ENCODE data around the gene CXCR6. TPM values are rescaled to one million over a fixed set of nuclear protein-coding genes. Genes with fewer than 3 reads are reported as not detected.

CXCR6 gene
- total and polyA plus RNA-seq, 2 experiments from 2014 or later = 0.10 TPM; not detected in 1

DNA sequence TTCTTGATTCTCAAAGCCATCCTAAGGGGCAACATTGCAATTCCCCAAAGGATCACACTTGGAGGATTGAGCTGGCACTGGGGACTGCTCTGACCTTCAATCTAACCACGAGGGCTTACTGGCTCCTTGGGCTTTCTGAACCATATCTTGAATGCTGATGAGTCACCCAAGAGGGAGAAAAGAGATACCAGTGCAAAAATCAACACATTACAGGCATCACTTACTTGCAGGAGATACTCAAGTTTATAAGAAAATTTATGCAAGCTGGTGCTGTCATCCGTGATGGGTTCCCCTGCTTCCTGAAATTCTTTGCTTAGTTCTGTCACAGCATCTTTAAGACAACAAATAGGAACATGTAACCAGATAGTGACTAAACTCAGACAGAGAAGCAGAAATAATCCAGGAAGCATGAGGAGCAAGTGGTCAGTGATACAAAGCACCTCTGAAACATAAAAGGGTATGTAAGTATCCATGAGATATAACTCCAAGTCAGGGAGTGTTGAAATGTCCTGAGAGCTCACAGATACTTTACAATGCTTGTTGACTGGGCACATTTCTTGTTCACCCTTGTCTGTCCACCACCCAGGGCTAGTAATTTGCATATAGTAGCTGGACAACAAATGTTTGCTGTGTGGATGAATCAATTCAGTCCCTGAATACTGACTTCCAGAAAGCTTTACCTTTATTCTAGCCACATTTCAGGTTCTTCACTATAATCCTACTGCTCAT, 38.2 kb downstream of the CXCR6 start (continued):
- TF ChIP-seq, protein P1, sequence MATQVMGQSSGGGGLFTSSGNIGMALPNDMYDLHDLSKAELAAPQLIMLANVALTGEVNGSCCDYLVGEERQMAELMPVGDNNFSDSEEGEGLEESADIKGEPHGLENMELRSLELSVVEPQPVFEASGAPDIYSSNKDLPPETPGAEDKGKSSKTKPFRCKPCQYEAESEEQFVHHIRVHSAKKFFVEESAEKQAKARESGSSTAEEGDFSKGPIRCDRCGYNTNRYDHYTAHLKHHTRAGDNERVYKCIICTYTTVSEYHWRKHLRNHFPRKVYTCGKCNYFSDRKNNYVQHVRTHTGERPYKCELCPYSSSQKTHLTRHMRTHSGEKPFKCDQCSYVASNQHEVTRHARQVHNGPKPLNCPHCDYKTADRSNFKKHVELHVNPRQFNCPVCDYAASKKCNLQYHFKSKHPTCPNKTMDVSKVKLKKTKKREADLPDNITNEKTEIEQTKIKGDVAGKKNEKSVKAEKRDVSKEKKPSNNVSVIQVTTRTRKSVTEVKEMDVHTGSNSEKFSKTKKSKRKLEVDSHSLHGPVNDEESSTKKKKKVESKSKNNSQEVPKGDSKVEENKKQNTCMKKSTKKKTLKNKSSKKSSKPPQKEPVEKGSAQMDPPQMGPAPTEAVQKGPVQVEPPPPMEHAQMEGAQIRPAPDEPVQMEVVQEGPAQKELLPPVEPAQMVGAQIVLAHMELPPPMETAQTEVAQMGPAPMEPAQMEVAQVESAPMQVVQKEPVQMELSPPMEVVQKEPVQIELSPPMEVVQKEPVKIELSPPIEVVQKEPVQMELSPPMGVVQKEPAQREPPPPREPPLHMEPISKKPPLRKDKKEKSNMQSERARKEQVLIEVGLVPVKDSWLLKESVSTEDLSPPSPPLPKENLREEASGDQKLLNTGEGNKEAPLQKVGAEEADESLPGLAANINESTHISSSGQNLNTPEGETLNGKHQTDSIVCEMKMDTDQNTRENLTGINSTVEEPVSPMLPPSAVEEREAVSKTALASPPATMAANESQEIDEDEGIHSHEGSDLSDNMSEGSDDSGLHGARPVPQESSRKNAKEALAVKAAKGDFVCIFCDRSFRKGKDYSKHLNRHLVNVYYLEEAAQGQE (IDR thresholded peaks at IDR 0.05; ENCODE audit: unreplicated experiment) = no peak
- no peak for TF ChIP-seq JUNB (IDR thresholded peaks at IDR 0.05; ENCODE audit: unreplicated experiment)
- TF ChIP-seq ZNF331 (CRISPR knock-in tag; IDR thresholded peaks at IDR 0.05; ENCODE audit: low read depth) = no peak

DNA sequence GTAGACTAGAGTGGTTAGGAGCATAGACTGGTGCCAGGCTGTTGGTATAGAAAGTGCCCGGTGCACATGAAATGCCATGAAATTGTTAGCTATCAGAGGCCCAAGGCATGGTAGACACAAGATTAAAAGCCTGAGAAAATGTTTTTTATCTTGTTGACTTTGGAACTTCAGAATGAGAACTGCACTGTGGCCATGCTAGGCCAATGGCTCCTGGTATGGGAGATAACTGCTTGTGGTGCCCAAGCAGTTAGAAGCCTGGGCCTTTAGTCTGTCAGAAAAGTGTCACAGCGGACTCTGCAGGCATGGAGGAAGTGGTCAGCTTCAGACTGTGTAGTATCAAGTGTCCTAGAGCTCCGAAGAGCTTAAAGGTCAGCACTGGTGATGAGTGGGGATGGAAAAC, 40.5 kb downstream of the CXCR6 start:
- Histone ChIP-seq H3K27ac (ENCODE audit: low read depth) (no peak overlapping the region), H2AFZ (no peak overlapping the region), H3K36me3 (ENCODE audit: insufficient read depth) (peaks cover 44% of the 10 kb centered on the region), H3K9me2 (ENCODE audit: insufficient read depth) (no peaks in the 10 kb centered on the region), H3K4me3 (no peak overlapping the region), H3K4me2 (no peak overlapping the region), H3K79me2 (replicated peaks; ENCODE audit: insufficient read depth) (peaks cover 27% of the 10 kb centered on the region), H3F3A (replicated peaks; ENCODE audit: low read depth) (no peaks in the 10 kb centered on the region), H3K27me3 (ENCODE audit: insufficient read depth) (no peaks in the 10 kb centered on the region), H3K4me1 (ENCODE audit: insufficient read depth) (peaks cover 7% of the 10 kb centered on the region; the same call in 1 of the 2 replicates), H4K20me1 (replicated peaks; ENCODE audit: insufficient read depth) (peaks cover 10% of the 10 kb centered on the region)
- no peak overlapping the region for H3K27ac Mint-ChIP-seq
- peaks cover 6% of the 10 kb centered on the region for H3K4me1 Mint-ChIP-seq
- no peak for ATAC-seq
- H3K9me3 Mint-ChIP-seq = no peaks in the 10 kb centered on the region; the same call in 2 of the 3 replicates
- H3K4me3 Mint-ChIP-seq = no peak overlapping the region
- TF ChIP-seq, protein P2, sequence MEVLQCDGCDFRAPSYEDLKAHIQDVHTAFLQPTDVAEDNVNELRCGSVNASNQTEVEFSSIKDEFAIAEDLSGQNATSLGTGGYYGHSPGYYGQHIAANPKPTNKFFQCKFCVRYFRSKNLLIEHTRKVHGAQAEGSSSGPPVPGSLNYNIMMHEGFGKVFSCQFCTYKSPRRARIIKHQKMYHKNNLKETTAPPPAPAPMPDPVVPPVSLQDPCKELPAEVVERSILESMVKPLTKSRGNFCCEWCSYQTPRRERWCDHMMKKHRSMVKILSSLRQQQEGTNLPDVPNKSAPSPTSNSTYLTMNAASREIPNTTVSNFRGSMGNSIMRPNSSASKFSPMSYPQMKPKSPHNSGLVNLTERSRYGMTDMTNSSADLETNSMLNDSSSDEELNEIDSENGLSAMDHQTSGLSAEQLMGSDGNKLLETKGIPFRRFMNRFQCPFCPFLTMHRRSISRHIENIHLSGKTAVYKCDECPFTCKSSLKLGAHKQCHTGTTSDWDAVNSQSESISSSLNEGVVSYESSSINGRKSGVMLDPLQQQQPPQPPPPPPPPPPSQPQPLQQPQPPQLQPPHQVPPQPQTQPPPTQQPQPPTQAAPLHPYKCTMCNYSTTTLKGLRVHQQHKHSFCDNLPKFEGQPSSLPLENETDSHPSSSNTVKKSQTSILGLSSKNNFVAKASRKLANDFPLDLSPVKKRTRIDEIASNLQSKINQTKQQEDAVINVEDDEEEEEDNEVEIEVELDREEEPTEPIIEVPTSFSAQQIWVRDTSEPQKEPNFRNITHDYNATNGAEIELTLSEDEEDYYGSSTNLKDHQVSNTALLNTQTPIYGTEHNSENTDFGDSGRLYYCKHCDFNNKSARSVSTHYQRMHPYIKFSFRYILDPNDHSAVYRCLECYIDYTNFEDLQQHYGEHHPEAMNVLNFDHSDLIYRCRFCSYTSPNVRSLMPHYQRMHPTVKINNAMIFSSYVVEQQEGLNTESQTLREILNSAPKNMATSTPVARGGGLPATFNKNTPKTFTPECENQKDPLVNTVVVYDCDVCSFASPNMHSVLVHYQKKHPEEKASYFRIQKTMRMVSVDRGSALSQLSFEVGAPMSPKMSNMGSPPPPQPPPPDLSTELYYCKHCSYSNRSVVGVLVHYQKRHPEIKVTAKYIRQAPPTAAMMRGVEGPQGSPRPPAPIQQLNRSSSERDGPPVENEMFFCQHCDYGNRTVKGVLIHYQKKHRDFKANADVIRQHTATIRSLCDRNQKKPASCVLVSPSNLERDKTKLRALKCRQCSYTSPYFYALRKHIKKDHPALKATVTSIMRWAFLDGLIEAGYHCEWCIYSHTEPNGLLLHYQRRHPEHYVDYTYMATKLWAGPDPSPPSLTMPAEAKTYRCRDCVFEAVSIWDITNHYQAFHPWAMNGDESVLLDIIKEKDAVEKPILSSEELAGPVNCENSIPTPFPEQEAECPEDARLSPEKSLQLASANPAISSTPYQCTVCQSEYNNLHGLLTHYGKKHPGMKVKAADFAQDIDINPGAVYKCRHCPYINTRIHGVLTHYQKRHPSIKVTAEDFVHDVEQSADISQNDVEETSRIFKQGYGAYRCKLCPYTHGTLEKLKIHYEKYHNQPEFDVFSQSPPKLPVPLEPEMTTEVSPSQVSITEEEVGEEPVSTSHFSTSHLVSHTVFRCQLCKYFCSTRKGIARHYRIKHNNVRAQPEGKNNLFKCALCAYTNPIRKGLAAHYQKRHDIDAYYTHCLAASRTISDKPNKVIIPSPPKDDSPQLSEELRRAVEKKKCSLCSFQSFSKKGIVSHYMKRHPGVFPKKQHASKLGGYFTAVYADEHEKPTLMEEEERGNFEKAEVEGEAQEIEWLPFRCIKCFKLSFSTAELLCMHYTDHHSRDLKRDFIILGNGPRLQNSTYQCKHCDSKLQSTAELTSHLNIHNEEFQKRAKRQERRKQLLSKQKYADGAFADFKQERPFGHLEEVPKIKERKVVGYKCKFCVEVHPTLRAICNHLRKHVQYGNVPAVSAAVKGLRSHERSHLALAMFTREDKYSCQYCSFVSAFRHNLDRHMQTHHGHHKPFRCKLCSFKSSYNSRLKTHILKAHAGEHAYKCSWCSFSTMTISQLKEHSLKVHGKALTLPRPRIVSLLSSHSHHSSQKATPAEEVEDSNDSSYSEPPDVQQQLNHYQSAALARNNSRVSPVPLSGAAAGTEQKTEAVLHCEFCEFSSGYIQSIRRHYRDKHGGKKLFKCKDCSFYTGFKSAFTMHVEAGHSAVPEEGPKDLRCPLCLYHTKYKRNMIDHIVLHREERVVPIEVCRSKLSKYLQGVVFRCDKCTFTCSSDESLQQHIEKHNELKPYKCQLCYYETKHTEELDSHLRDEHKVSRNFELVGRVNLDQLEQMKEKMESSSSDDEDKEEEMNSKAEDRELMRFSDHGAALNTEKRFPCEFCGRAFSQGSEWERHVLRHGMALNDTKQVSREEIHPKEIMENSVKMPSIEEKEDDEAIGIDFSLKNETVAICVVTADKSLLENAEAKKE (CRISPR knock-in tag; IDR thresholded peaks at IDR 0.05) = no peak
- TF ChIP-seq, protein P3, sequence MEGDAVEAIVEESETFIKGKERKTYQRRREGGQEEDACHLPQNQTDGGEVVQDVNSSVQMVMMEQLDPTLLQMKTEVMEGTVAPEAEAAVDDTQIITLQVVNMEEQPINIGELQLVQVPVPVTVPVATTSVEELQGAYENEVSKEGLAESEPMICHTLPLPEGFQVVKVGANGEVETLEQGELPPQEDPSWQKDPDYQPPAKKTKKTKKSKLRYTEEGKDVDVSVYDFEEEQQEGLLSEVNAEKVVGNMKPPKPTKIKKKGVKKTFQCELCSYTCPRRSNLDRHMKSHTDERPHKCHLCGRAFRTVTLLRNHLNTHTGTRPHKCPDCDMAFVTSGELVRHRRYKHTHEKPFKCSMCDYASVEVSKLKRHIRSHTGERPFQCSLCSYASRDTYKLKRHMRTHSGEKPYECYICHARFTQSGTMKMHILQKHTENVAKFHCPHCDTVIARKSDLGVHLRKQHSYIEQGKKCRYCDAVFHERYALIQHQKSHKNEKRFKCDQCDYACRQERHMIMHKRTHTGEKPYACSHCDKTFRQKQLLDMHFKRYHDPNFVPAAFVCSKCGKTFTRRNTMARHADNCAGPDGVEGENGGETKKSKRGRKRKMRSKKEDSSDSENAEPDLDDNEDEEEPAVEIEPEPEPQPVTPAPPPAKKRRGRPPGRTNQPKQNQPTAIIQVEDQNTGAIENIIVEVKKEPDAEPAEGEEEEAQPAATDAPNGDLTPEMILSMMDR (conservative IDR thresholded peaks at IDR 0.05; ENCODE audit: low read depth in 2 of 2) = no peak
- H3K36me3 Mint-ChIP-seq (ENCODE audit: low read depth) = peaks cover 40% of the 10 kb centered on the region
- DNase-seq (ENCODE audit: low spot score) = no peak
- peaks cover 4% of the 10 kb centered on the region for H3K27me3 Mint-ChIP-seq (ENCODE audit: insufficient read depth, low read depth, poor library complexity)

Data from GM23338 (cell line).